Hematopoietic multipotent progenitor cell treated with erythropoietin and hydrocortisone succinate and interleukin-3 and kit ligand, for 15 days (in vitro differentiated cells): ENCODE measurements around the gene RLN1.
"Not testable (repeated sequence)": the region's sequence is repeated elsewhere in the genome, so short reads cannot be mapped to it uniquely, and the experiment has no call there.

Experiments
- DNase-seq: peaks from one replicate; pipeline ENCODE4 v3.0.0-alpha.2; 2015; ENCODE audit warnings: low spot score

Gene RLN1

DNA sequence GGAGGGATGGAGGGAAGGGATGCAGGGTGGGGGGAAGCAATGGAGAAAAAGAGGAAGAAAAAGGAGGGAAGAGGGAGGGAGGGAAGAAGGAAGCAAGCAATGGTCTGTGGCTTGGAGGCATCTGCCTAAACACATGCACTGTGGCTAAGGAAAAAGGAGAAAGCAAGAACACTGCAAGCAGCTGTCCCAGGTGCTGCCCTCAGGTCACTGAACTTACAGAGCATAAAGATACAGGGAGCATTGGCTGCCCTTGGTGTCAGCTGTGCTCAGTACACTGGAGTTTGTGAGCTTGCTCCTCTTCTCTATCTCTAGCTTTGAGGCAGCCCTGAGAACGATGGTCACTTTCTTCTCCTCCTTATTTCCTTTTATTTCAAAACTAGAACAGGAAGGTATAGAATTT, 18.1 kb downstream of the RLN1 start:
- DNase-seq: not testable (repeated sequence)

DNA sequence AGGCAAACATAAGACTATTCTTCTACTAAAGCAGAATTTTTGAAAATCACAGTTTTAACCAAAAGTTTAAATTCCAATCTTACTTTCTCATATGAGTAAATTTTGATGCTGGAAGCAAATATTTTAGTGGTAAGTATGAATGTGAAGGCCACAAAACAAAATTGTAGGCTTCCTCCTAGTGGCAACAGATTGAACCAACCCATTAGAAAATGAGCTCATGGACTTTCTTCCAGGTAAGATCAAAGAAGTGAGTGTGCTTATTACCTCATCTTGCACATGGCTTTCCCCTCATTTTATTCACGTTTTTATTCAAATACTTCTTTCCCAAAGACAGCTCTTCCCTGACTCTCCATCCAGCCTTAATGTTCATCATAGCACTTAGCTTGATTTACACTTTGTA, 18.6 kb downstream of the RLN1 start:
- no peak for DNase-seq

DNA sequence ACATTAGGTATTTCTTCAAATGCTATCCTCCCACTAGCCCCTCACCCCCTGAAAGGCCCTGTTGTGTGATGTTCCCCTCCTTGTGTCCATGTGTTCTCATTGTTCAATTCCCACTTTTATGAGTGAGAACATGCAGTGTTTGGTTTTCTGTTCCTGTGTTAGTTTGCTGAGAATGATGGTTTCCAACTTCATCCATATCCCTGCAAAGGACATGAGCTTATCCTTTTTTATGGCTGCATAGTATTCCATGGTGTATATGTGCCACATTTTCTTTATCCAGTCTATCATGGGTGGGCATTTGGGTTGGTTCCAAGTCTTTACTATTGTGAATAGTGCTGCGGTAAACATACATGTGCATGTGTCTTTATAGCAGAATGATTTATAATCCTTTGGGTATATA, 23.3 kb downstream of the RLN1 start:
- DNase-seq: not testable (repeated sequence)

DNA sequence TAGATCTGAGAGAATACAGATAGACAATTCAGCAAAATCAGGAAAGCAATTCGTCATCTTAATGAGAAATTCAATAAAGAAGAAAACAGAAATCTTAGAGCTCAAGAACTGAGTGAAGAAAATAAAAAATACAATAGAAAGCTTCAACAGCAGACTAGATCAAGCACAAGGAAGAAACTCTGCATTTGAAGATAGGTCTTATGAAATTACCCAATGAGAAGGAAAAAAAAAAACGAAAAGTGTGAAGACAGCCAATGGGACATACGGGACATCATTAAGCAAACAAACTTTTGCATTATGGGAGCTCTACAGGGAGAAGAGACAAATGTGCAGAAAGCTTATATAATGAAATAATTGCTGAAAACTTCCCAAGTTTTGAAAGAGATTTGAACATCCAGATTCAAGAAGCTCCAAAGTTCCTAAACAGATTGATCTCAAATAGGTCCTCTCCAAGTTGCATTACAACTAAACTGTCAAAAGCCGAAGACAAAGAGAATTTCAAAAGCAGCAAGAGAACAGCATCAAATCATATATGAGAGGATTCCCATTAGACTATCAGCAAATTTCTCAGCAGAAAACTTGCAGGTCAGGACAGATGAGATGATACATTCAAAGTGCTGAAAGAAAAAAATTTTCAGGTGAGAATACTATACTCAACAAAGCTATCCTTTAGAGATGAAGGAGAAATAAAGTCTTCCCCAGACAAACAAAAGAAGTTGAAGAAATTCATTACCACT, 24.3 kb downstream of the RLN1 start:
- no peak for DNase-seq

DNA sequence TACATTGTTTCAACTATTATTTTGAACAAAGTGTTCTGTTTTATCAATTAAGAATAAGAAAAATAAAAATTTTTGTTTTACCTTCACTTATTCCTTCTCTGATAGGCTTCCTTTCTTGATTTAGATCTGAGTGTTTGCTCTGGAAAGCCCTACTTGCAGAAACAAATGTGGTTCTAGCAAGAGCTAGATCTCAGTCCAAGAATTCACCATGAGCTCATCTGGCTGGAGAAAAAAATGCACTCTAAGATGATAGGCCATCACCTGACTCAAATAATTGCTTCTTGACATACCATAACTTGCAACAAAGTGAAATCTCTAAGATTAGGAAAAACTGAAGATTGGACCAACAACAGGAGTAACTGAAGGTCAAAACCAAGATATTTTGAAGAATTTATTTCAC, 28.8 kb downstream of the RLN1 start:
- no peak for DNase-seq

DNA sequence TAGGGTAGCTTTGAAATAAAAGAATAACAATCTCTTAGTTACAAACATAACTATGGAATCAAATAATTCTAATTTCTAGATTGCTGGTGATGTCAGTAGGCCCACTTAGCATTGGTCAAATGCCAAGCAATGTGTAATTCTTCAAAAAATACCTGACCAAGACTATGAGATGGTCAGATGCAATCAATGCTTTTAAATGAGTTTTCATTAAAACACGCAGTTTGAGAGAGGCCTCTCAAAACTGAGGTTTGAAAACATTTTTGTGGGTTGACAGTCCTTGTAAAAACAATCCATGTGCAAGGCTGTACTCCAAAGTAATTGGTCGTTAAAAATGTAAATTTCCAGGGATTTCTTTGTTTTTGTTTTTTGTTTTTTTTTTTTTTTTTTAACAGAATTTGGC, 33.9 kb downstream of the RLN1 start:
- DNase-seq: no peak

DNA sequence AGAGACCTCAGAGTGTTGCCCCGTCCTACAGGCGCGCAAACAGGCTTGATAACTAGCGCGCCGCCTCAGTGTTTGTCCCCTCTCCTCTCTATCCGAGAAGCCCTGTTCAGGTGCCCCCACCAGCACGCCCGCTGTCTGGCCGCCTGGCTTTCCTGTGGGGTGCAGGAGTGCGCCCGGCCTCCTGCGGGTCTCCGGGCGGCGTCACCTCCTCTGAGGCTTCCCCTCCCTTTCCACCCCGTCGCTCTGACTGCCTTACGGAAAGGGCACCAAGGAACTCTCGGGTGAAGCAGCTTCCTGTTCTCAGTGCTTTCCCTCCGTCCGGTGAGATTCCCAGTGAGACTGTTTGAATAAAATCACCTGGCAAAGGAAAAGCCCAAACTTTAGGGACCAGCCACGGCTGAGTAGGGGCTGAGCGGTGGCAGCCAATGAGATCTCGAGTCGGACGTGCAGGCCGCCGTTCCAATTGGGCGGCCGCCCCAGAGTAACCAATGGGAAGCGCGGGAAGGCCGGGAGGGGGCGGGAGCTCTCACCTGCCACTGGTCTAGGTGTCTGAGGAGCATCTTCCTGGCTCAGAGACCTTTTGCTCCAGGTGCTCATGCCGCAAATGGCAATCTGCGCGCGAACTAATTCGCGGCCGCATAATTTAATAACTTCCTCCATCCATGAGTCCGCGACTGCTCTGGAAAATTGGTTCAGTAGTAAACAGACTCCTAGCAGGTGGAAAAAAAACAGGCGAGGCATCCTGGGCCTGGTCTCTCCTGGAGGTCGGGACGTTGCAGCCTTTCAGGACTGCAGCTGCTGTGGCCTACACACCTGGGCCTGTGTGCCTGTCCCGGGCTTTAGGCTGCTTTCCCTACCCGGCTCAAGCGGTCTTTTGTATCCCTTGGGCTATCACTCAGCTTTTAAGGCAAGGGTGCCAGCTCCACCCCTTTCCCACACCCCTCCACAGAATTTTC, 35.6 kb downstream of the RLN1 start, which contains the start of gene RLN2:
Gene RLN2 (minus strand): TSS at position 877 of the 956 bp plus-strand sequence. CDS start 136 bp downstream, at position 741.
- not testable (repeated sequence) for DNase-seq

DNA sequence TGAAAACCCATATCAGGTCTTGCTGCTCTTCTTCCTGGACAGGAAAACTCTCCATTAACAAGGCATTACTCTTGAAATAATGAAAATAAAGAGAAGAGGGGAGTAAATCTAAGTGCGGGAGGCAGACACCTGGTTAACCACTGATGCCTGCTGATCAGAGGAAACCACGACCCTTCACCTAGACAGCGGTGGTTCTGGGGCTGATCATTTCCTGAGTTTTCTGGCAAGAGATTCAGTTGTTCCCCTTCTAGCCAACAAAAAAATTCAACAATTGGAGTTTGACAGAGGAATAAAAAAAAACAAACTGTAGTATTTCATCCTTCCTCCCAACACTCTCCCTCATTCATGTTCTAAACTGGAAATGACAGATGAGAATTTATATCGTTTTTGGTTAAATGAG, 38.1 kb downstream of the RLN1 start:
- DNase-seq: no peak

DNA sequence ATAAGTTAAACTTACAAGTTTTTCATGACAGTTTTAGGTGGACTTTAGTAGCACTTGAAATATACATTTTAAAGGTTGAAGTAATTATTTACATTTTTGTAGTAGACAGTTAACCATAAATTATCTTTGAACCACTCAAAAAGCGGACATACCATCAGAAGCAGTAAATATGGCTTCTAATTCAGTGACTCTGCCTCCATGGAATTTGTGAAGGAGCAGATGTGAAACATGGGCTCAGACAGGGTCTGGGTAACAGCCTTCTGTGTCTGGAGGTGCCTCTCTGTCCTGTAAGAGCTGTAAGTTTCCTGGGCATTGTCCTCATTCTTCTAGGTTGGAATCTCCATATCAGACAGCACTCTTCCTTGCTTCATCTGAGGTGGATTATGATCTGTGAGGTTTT, 47.5 kb downstream of the RLN1 start:
- DNase-seq: no peak

DNA sequence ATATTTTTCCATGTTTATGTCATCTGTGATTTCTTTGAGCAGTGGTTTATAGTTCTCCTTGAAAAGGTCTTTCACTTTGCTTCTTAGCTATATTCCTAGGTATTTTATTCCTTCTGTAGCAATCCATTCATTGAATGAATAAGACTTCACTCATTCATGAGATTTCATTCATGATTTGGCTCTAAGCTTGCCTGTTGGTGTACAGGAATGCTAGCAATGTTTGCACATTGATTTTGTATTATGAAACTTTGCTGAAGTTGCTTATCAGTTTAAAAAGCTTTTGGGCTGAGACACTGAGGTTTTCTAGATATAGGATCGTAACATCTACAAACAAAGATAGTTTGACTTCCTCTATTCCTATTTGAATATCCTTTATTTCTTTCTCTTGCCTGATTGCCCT, 51.1 kb downstream of the RLN1 start:
- DNase-seq: no peak

DNA sequence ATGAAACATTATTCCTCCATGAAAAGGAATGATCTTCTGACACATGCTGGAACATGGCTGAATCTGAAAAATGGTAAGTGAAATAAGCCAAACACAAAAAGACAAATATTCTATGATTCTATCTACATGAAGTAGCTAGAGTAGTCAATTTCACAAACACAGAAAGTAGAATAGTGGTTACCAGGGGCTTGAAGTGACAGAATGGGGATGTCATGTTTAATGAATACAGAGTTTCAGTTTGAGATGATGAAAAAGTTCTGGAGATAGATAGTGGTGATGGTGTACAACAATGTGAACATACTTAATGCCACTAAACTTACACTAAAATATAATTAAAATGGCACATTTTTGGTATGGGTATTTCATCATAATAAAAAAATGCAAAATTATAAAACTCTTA, 53.4 kb downstream of the RLN1 start:
- no peak for DNase-seq
